Measurements from ENCODE around the gene KDM4B.

KDM4B gene

GRCh38 chr19:5129691-5130090, 160.8 kb downstream of the KDM4B start:
- no peak overlapping the region for H3K4me3 ChIP-seq (replicated peaks; ENCODE audit: insufficient read depth, low read length)
- no peak for DNase-seq (ENCODE audit: low read depth in 1 of 2, low spot score in 1 of 2)
- H3K27me3 ChIP-seq (ENCODE audit: insufficient read depth, poor library complexity, severe bottlenecking), result no peaks in the 10 kb centered on the region
- no peak overlapping the region for H3K27ac ChIP-seq (replicated peaks)
- TF ChIP-seq POLR2AphosphoS5 (IDR thresholded peaks at IDR 0.05; ENCODE audit: low read depth) (no peak), SPI1 (IDR thresholded peaks at IDR 0.05; ENCODE audit: borderline replicate concordance, low read depth) (no peak), CTCF (IDR thresholded peaks at IDR 0.05; ENCODE audit: insufficient read depth, low read length) (no peak), GABPA (IDR thresholded peaks at IDR 0.05; ENCODE audit: low read depth) (no peak)

- no peaks in the 10 kb centered on the region for H3K27me3 ChIP-seq (ENCODE audit: insufficient read depth, poor library complexity, severe bottlenecking)
- H3K4me3 ChIP-seq (replicated peaks; ENCODE audit: insufficient read depth, low read length), result no peak overlapping the region
- no peak for TF ChIP-seq SPI1 (IDR thresholded peaks at IDR 0.05; ENCODE audit: borderline replicate concordance, low read depth)
- TF ChIP-seq GABPA (IDR thresholded peaks at IDR 0.05; ENCODE audit: low read depth), result no peak
- no peak overlapping the region for H3K27ac ChIP-seq (replicated peaks)
- DNase-seq (ENCODE audit: low read depth in 1 of 2, low spot score in 1 of 2), result no peak
These were observed 161.6 kb downstream of the KDM4B start for GRCh38 chr19:5130371-5131030.

GRCh38 chr19:5131031-5131505, 162.2 kb downstream of the KDM4B start:
- no peak for DNase-seq (ENCODE audit: low read depth in 1 of 2, low spot score in 1 of 2)

More at GRCh38 chr19:5131031-5131505, 162.2 kb downstream of the KDM4B start:
- H3K4me3 ChIP-seq (replicated peaks; ENCODE audit: insufficient read depth, low read length), result no peak overlapping the region
- no peaks in the 10 kb centered on the region for H3K27me3 ChIP-seq (ENCODE audit: insufficient read depth, poor library complexity, severe bottlenecking)
- TF ChIP-seq POLR2AphosphoS5 (IDR thresholded peaks at IDR 0.05; ENCODE audit: low read depth) (no peak), CTCF (IDR thresholded peaks at IDR 0.05; ENCODE audit: insufficient read depth, low read length) (no peak), REST (IDR thresholded peaks at IDR 0.05; ENCODE audit: insufficient replicate concordance, low read depth) (no peak), GABPA (IDR thresholded peaks at IDR 0.05; ENCODE audit: low read depth) (no peak), SPI1 (IDR thresholded peaks at IDR 0.05; ENCODE audit: borderline replicate concordance, low read depth) (no peak)
- H3K27ac ChIP-seq (replicated peaks), result no peak overlapping the region
